Neural progenitor cell (in vitro differentiated cells): ENCODE measurements around the gene PRL.

ENCODE experiments used
- CTCF ChIP-seq: fragments of 200-600 bp; sonication (generic); IDR thresholded peaks from 2 replicates; pipeline ENCODE4 v1.5.1; 2017; ENCODE audit warnings: antibody characterized with exemption, mild to moderate bottlenecking
- EZH2 ChIP-seq: fragments of 200-600 bp; sonication (generic); IDR thresholded peaks from 2 replicates; pipeline ENCODE4 v1.6.1; 2017; ENCODE audit warnings: antibody characterized with exemption, mild to moderate bottlenecking, moderate library complexity

- TF ChIP-seq CTCF (no peak), EZH2 (no peak)
These were observed 17.0 kb upstream of the PRL start for GRCh38 chr6:22313796-22314195.
